Measurements from ENCODE around the gene EFCAB12. TPM values are rescaled to one million over a fixed set of nuclear protein-coding genes. Genes with fewer than 3 reads are reported as not detected.
A peak's percentile ranks its signal among the peaks of the same experiment; 100 is the strongest.

Gene EFCAB12
- total RNA-seq, 2 donors from 2014 or later = 0.33 to 0.73 TPM

- Histone ChIP-seq H3K4me3 (ENCODE audit: low read length) (peak overlapping the region; percentile 44), H3K27me3 (ENCODE audit: control insufficient read depth, insufficient read depth, low read length, poor library complexity, severe bottlenecking) (no peaks in the 10 kb centered on the region), H3K4me1 (ENCODE audit: control insufficient read depth, insufficient read depth, low read length) (peaks cover 35% of the 10 kb centered on the region), H3K36me3 (ENCODE audit: control insufficient read depth, insufficient read depth, low read length) (peaks cover 1% of the 10 kb centered on the region), H3K9me3 (ENCODE audit: control insufficient read depth, low read length) (no peaks in the 10 kb centered on the region), H3K27ac (ENCODE audit: low read depth, low read length) (no peak overlapping the region), H3K9ac (ENCODE audit: extremely low read depth, low read length, poor library complexity, severe bottlenecking) (no peak overlapping the region)
- H3K4me3 Mint-ChIP-seq = no peak overlapping the region
- no peak overlapping the region for H3K27ac Mint-ChIP-seq
- no peaks in the 10 kb centered on the region for H3K9me3 Mint-ChIP-seq
- H3K36me3 Mint-ChIP-seq (ENCODE audit: low read depth) = peaks cover 3% of the 10 kb centered on the region
- DNase-seq = no peak
- no peaks in the 10 kb centered on the region for H3K27me3 Mint-ChIP-seq (ENCODE audit: insufficient read depth)
- no peak for TF ChIP-seq CTCF (conservative IDR thresholded peaks at IDR 0.05)
- H3K4me1 Mint-ChIP-seq = peaks cover 65% of the 10 kb centered on the region
Measured at GRCh38 chr3:129442947-129443346, 14.5 kb upstream of the EFCAB12 start.

GRCh38 chr3:129442486-129442885 is 14.1 kb upstream of the EFCAB12 start:
- no peaks in the 10 kb centered on the region for H3K27me3 Mint-ChIP-seq (ENCODE audit: insufficient read depth)
- peaks cover 61% of the 10 kb centered on the region for H3K4me1 Mint-ChIP-seq
- Histone ChIP-seq H3K4me3 (ENCODE audit: low read length) (peak overlapping the region; percentile 44), H3K27me3 (ENCODE audit: control insufficient read depth, insufficient read depth, low read length, poor library complexity, severe bottlenecking) (no peaks in the 10 kb centered on the region), H3K36me3 (ENCODE audit: control insufficient read depth, insufficient read depth, low read length) (peaks cover 6% of the 10 kb centered on the region), H3K9me3 (ENCODE audit: control insufficient read depth, low read length) (no peaks in the 10 kb centered on the region), H3K27ac (ENCODE audit: low read depth, low read length) (no peak overlapping the region), H3K9ac (ENCODE audit: extremely low read depth, low read length, poor library complexity, severe bottlenecking) (no peak overlapping the region), H3K4me1 (ENCODE audit: control insufficient read depth, insufficient read depth, low read length) (peaks cover 35% of the 10 kb centered on the region)
- no peak for DNase-seq
- no peak overlapping the region for H3K4me3 Mint-ChIP-seq
- WGBS, 2 experiments (ENCODE audit: insufficient coverage in 1 of 2, insufficient read length in 1 of 2) = 33 to 45% methylated on average over 2 of the region's 2 CpGs
- H3K36me3 Mint-ChIP-seq (ENCODE audit: low read depth) = peaks cover 7% of the 10 kb centered on the region
- no peaks in the 10 kb centered on the region for H3K9me3 Mint-ChIP-seq
- H3K27ac Mint-ChIP-seq = no peak overlapping the region
- no peak for TF ChIP-seq CTCF (conservative IDR thresholded peaks at IDR 0.05)

- no peaks in the 10 kb centered on the region for H3K9me3 Mint-ChIP-seq
- TF ChIP-seq CTCF (conservative IDR thresholded peaks at IDR 0.05) = no peak
- H3K4me3 Mint-ChIP-seq = no peak overlapping the region
- H3K36me3 ChIP-seq (ENCODE audit: control insufficient read depth, insufficient read depth, low read length) = peaks cover 13% of the 10 kb centered on the region
- H3K36me3 Mint-ChIP-seq (ENCODE audit: low read depth) = peaks cover 13% of the 10 kb centered on the region
- H3K27ac Mint-ChIP-seq = no peak overlapping the region
- peaks cover 34% of the 10 kb centered on the region for H3K4me1 ChIP-seq (ENCODE audit: control insufficient read depth, insufficient read depth, low read length)
- no peaks in the 10 kb centered on the region for H3K27me3 Mint-ChIP-seq (ENCODE audit: insufficient read depth)
- WGBS, 2 experiments (ENCODE audit: insufficient coverage in 1 of 2, insufficient read length in 1 of 2) = 66 to 70% methylated on average over 2 to 4 of the region's 4 CpGs
- H3K9me3 ChIP-seq (ENCODE audit: control insufficient read depth, low read length) = no peaks in the 10 kb centered on the region
- H3K27ac ChIP-seq (ENCODE audit: low read depth, low read length) = no peak overlapping the region
- peaks cover 54% of the 10 kb centered on the region for H3K4me1 Mint-ChIP-seq
- H3K9ac ChIP-seq (ENCODE audit: extremely low read depth, low read length, poor library complexity, severe bottlenecking) = no peak overlapping the region
- H3K4me3 ChIP-seq (ENCODE audit: low read length) = peak overlapping the region; percentile 90
- no peak for DNase-seq
- H3K27me3 ChIP-seq (ENCODE audit: control insufficient read depth, insufficient read depth, low read length, poor library complexity, severe bottlenecking) = no peaks in the 10 kb centered on the region
Measured at GRCh38 chr3:129441782-129442181, 13.3 kb upstream of the EFCAB12 start.
